Breast epithelium (tissue), 3 donors: Measurements from ENCODE around the gene ZNF503.

Experiments used
- POLR2A ChIP-seq: fragments of 450-650 bp; IDR thresholded peaks from one replicate; pipeline ENCODE4 v1.6.1; 2016; ENCODE audit warnings: antibody characterized with exemption, mild to moderate bottlenecking, moderate library complexity
- POLR2AphosphoS5 ChIP-seq, 3 donors: sonication (generic); formaldehyde crosslinking; IDR thresholded peaks; one replicate each; pipeline ENCODE4 v1.6.1; 2017; ENCODE audit warnings: antibody characterized with exemption in 3 of 3
- TF ChIP-seq, protein P1 (sequence below), 3 donors: fragments of 450-650 bp; IDR thresholded peaks; one replicate each; pipeline ENCODE4 v1.5.1; 2016 to 2017; ENCODE audit warnings: antibody characterized with exemption in 3 of 3, mild to moderate bottlenecking in 3 of 3, moderate library complexity in 3 of 3

GRCh38 chr10:75386128-75386527 lies 15.4 kb downstream of the ZNF503 start:
- TF ChIP-seq, protein P1, sequence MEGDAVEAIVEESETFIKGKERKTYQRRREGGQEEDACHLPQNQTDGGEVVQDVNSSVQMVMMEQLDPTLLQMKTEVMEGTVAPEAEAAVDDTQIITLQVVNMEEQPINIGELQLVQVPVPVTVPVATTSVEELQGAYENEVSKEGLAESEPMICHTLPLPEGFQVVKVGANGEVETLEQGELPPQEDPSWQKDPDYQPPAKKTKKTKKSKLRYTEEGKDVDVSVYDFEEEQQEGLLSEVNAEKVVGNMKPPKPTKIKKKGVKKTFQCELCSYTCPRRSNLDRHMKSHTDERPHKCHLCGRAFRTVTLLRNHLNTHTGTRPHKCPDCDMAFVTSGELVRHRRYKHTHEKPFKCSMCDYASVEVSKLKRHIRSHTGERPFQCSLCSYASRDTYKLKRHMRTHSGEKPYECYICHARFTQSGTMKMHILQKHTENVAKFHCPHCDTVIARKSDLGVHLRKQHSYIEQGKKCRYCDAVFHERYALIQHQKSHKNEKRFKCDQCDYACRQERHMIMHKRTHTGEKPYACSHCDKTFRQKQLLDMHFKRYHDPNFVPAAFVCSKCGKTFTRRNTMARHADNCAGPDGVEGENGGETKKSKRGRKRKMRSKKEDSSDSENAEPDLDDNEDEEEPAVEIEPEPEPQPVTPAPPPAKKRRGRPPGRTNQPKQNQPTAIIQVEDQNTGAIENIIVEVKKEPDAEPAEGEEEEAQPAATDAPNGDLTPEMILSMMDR (IDR thresholded peaks at IDR 0.05): no peak
- TF ChIP-seq POLR2AphosphoS5 (IDR thresholded peaks at IDR 0.05) (no peak), POLR2A (no peak)
